SK-N-SH (cell line): Measurements from ENCODE around the gene LBR. TPM values are rescaled to one million over a fixed set of nuclear protein-coding genes. Genes with fewer than 3 reads are reported as not detected.

Source experiments
- CTCF ChIA-PET: fragments of 300-600, 350-600 bp; formaldehyde crosslinking; extraction: SDS; loops from one replicate; lab custom pipeline; 2021; lab: Yijun Ruan, JAX
- POLR2A ChIA-PET: fragments of 350-600 bp; sonication (Branson Sonifier 250); formaldehyde crosslinking; extraction: SDS; loops from one replicate; lab custom pipeline; 2020; ENCODE audit warnings: antibody characterized with exemption, inconsistent platforms; lab: Yijun Ruan, JAX
- DNase-seq: peaks from one replicate; pipeline ENCODE4 v3.0.0; 2012
- H2AFZ ChIP-seq: fragments of 200-600 bp; sonication (generic); 2 replicates; pipeline ENCODE4 v1.8.1; 2016; ENCODE audit warnings: antibody characterized with exemption, mild to moderate bottlenecking, low read depth
- H3F3A ChIP-seq: fragments of 200-600 bp; sonication (generic); replicated peaks from 2 replicates; pipeline ENCODE3; 2016; ENCODE audit warnings: antibody characterized with exemption, mild to moderate bottlenecking; ENCODE audit not compliant: insufficient read depth
- H3K27ac ChIP-seq, 2 experiments: fragments of 200-500 bp in 1 of 2; fragments of 200-600 bp in 1 of 2; sonication (Bioruptor generic) in 1 of 2; sonication (generic), shearing (Covaris generic) in 1 of 2; 2 replicates each; pipeline versions ENCODE4 v1.5.1 to v1.6.1; 2014 to 2016; ENCODE audit warnings: low read depth in 2 of 2, inconsistent platforms in 1 of 2, low read length in 1 of 2, mild to moderate bottlenecking in 1 of 2, mixed read lengths in 1 of 2
- H3K27me3 ChIP-seq: fragments of 200-600 bp; sonication (generic), shearing (Covaris generic); 2 replicates; pipeline ENCODE4 v1.6.1; 2016; ENCODE audit warnings: mixed run types; ENCODE audit not compliant: insufficient read depth
- H3K36me3 ChIP-seq, 2 experiments: fragments of 200-500 bp in 1 of 2; fragments of 200-600 bp in 1 of 2; sonication (Bioruptor generic) in 1 of 2; sonication (generic) in 1 of 2; replicated peaks in 1 of 2; 2 replicates each; pipeline versions ENCODE3 to v1.5.1; 2014 to 2016; ENCODE audit warnings: low read length in 1 of 2, mild to moderate bottlenecking in 1 of 2; ENCODE audit not compliant: insufficient read depth in 2 of 2, control insufficient read depth in 1 of 2
- H3K4me1 ChIP-seq, 2 experiments: fragments of 200-500 bp in 1 of 2; fragments of 200-600 bp in 1 of 2; sonication (Bioruptor generic) in 1 of 2; sonication (generic), shearing (Covaris generic) in 1 of 2; 2 replicates each; pipeline versions ENCODE4 v1.5.1 to v1.6.1; 2014 to 2016; ENCODE audit warnings: low read depth in 1 of 2, low read length in 1 of 2, mixed run types in 1 of 2; ENCODE audit not compliant: insufficient read depth in 2 of 2, control insufficient read depth in 1 of 2
- H3K4me2 ChIP-seq: fragments of 200-600 bp; sonication (generic), shearing (Covaris generic); 2 replicates; pipeline ENCODE4 v1.6.1; 2017; ENCODE audit warnings: mixed run types
- H3K4me3 ChIP-seq, 2 experiments: fragments of 200-500 bp in 1 of 2; fragments of 200-600 bp in 1 of 2; sonication (Bioruptor generic) in 1 of 2; sonication (generic), shearing (Covaris generic) in 1 of 2; 2 replicates each; pipeline versions ENCODE4 v1.5.1 to v1.8.1; 2014 to 2016; ENCODE audit warnings: low read depth in 2 of 2, inconsistent platforms in 1 of 2, low read length in 1 of 2, mild to moderate bottlenecking in 1 of 2, mixed read lengths in 1 of 2, moderate library complexity in 1 of 2
- H3K79me2 ChIP-seq: fragments of 200-600 bp; sonication (generic); 2 replicates; pipeline ENCODE4 v1.8.1; 2017; ENCODE audit warnings: mild to moderate bottlenecking; ENCODE audit not compliant: insufficient read depth
- H3K9ac ChIP-seq: fragments of 200-600 bp; sonication (generic); 2 replicates; pipeline ENCODE4 v1.6.1; 2017; ENCODE audit warnings: mixed run types
- H3K9me2 ChIP-seq: fragments of 200-600 bp; sonication (generic); 2 replicates; pipeline ENCODE4 v1.6.1; 2017; ENCODE audit warnings: mixed run types
- H3K9me3 ChIP-seq: fragments of 200-600 bp; sonication (generic); 2 replicates; pipeline ENCODE4 v1.6.1; 2017; ENCODE audit warnings: mixed run types, mild to moderate bottlenecking, moderate library complexity
- H4K20me1 ChIP-seq: fragments of 200-600 bp; sonication (generic); 2 replicates; pipeline ENCODE4 v1.6.1; 2017; ENCODE audit warnings: mild to moderate bottlenecking, mixed run types; ENCODE audit not compliant: insufficient read depth
- FOXJ3 ChIP-seq: sonication (generic); formaldehyde crosslinking; IDR thresholded peaks from 2 replicates; pipeline ENCODE4 v1.5.1; 2020; ENCODE audit warnings: mild to moderate bottlenecking, missing genetic modification reagents
- GABPA ChIP-seq: IDR thresholded peaks from 2 replicates; pipeline ENCODE4 v1.4.0; 2012; ENCODE audit warnings: low read depth, mild to moderate bottlenecking
- GATA2 ChIP-seq: sonication (generic); formaldehyde crosslinking; IDR thresholded peaks from 2 replicates; pipeline ENCODE4 v1.5.0; 2020; ENCODE audit warnings: mild to moderate bottlenecking, missing genetic modification reagents
- JUND ChIP-seq: IDR thresholded peaks from 2 replicates; pipeline ENCODE4 v1.4.0; 2012
- MAX ChIP-seq: IDR thresholded peaks from 2 replicates; pipeline ENCODE4 v1.4.0; 2012; ENCODE audit warnings: low read depth
- NFIC ChIP-seq: IDR thresholded peaks from 2 replicates; pipeline ENCODE4 v1.4.0; 2012; ENCODE audit warnings: borderline replicate concordance
- NRF1 ChIP-seq: IDR thresholded peaks from 2 replicates; pipeline ENCODE4 v1.6.1; 2012; ENCODE audit warnings: low read depth, mild to moderate bottlenecking, low read length
- REST ChIP-seq: IDR thresholded peaks from 2 replicates; pipeline ENCODE4 v1.6.1; 2012; ENCODE audit warnings: mild to moderate bottlenecking, low read depth, low read length, moderate library complexity
- RFX5 ChIP-seq: IDR thresholded peaks from 2 replicates; pipeline ENCODE4 v1.6.1; 2012; ENCODE audit warnings: mild to moderate bottlenecking, improper control_type of control experiment, low read length
- TAF1 ChIP-seq: IDR thresholded peaks from 2 replicates; pipeline ENCODE4 v1.6.1; 2012; ENCODE audit warnings: low read depth, mild to moderate bottlenecking, low read length, moderate library complexity, borderline replicate concordance
- TCF12 ChIP-seq: IDR thresholded peaks from 2 replicates; pipeline ENCODE4 v1.4.0; 2012
- YY1 ChIP-seq: IDR thresholded peaks from 2 replicates; pipeline ENCODE4 v1.4.0; 2012; ENCODE audit warnings: low read depth, mild to moderate bottlenecking
- WGBS: methylation state at CpG from one replicate; pipeline ENCODE4 v1.1.6; 2017; ENCODE audit warnings: low lambda C conversion rate; 5-methylcytosine and 5-hydroxymethylcytosine counted together
- polyA plus RNA-seq, 3 experiments: library from polyadenylated mRNA; depleted of rRNA; stranded (reverse); fragments of >200 nt; gene quantifications; 2 replicates each; pipeline ENCODE4 v1.2.3, GENCODE V29; 2012
- TF ChIP-seq, protein P1 (sequence below): IDR thresholded peaks from 2 replicates; pipeline ENCODE4 v1.4.0; 2012; ENCODE audit warnings: low read depth, borderline replicate concordance

The LBR gene
- polyA plus RNA-seq, 1 of the 3 experiments (the other 2 are of a cell fraction), result 10.6 TPM

DNA sequence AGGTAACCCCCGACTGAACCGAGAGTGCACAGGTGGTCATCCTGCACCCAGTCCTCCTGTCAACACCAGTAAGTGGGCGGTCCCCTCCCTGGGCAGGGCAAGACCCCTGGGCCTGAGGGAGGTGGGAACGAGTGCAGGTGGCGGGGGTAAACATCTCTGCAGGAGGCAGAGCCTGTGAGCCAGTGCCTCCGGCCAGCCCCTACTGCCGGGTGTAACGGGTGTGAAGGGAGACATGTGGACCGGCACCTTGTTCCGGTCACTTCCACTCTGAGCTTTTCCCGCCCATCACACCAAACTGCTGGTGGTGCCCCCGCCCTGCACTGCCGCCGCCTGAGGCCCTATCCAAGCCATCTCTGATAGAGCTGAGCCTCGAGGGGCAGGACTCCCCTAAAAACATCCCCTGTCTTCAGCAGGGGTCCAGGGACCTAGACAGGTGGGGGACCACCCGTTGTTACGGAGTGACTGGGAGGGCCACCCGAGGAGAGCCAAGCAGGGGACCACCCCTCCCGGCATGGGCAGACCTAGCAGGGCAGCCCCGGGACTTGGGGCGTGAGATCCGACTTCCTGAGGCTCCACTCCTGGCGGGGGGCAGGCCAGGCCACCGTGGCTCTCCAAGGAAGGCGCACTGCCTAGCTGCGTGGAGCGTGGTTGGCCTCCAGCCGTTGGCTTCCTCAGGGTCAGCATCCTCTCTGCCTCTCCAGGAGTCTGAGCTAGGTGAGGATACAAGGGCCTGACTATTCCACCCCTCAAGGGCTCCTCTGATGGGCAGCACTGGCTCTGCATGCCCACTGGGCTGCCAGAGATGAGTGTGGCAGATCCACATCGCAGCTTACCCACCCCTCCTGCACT, 43.8 kb upstream of the LBR start:
- no peak overlapping the region for H3K9ac ChIP-seq
- H3K9me3 ChIP-seq, result no peaks in the 10 kb centered on the region
- no peak overlapping the region for H3K27ac ChIP-seq
- H3K4me3 ChIP-seq, result no peak overlapping the region
- WGBS, result 78% methylated on average over 19 of the region's 29 CpGs
- CTCF ChIA-PET, result interaction anchor here (1.0 to 19.4 kb wide), 5 partner anchors 299 to 516 kb away, joined by 3 to 473 read pairs (median 4); partner anchors contain the start of genes EPHX1 and SRP9
- H3K79me2 ChIP-seq, result no peaks in the 10 kb centered on the region
- no peaks in the 10 kb centered on the region for H3K9me2 ChIP-seq
- H2AFZ ChIP-seq, result no peak overlapping the region
- DNase-seq, result no peak
- no peaks in the 10 kb centered on the region for H3F3A ChIP-seq
- POLR2A ChIA-PET, result interaction anchor here (0.6 kb wide), 1 partner anchor 723 kb away, joined by 10 read pairs; no protein-coding TSS in a partner anchor
- no peaks in the 10 kb centered on the region for H3K27me3 ChIP-seq
- TF ChIP-seq TAF1, result no peak
- no peaks in the 10 kb centered on the region for H3K36me3 ChIP-seq
- no peak overlapping the region for H3K4me2 ChIP-seq
- H4K20me1 ChIP-seq, result no peaks in the 10 kb centered on the region
- H3K4me1 ChIP-seq, result peaks cover 0 to 6% of the 10 kb centered on the region in 2 experiments; a peak in 2 of 4 replicates

DNA sequence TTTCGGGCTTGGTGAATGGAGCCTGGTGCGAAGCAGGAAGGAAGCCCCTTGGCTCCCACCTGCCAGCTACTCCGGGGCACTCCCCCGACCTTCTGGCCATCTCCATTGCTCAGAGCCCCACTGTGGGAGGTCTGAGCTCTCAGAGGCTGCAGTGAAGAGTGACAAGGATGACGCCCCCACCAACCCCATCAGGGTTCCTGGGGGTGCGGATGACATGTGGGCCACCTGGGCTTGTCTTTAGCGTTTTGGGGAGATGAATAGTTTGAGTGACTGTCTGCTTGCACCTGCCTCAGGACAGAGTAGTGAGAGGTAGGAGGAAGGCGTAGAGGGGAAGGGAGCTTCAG, 43.2 kb upstream of the LBR start:
- no peak overlapping the region for H2AFZ ChIP-seq
- CTCF ChIA-PET, result interaction anchor here (1.5 to 19.4 kb wide), 3 partner anchors 300 to 503 kb away, joined by 3 to 473 read pairs (median 130); partner anchors contain the start of genes EPHX1 and SRP9
- no peaks in the 10 kb centered on the region for H3K79me2 ChIP-seq
- H3K36me3 ChIP-seq, result no peaks in the 10 kb centered on the region
- TF ChIP-seq GABPA (no peak), FOXJ3 (CRISPR knock-in tag) (no peak), MAX (no peak), TCF12 (no peak), YY1 (no peak), REST (no peak), NRF1 (no peak), GATA2 (CRISPR knock-in tag) (no peak), NFIC (no peak), JUND (no peak), RFX5 (no peak)
- TF ChIP-seq, protein P1, sequence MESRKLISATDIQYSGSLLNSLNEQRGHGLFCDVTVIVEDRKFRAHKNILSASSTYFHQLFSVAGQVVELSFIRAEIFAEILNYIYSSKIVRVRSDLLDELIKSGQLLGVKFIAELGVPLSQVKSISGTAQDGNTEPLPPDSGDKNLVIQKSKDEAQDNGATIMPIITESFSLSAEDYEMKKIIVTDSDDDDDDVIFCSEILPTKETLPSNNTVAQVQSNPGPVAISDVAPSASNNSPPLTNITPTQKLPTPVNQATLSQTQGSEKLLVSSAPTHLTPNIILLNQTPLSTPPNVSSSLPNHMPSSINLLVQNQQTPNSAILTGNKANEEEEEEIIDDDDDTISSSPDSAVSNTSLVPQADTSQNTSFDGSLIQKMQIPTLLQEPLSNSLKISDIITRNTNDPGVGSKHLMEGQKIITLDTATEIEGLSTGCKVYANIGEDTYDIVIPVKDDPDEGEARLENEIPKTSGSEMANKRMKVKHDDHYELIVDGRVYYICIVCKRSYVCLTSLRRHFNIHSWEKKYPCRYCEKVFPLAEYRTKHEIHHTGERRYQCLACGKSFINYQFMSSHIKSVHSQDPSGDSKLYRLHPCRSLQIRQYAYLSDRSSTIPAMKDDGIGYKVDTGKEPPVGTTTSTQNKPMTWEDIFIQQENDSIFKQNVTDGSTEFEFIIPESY, result no peak
- H3K9ac ChIP-seq, result no peak overlapping the region
- H3K4me1 ChIP-seq, result peaks cover 0 to 6% of the 10 kb centered on the region in 2 experiments; a peak in 2 of 4 replicates
- no peak for DNase-seq
- no peak overlapping the region for H3K27ac ChIP-seq
- H4K20me1 ChIP-seq, result no peaks in the 10 kb centered on the region
- no peaks in the 10 kb centered on the region for H3K27me3 ChIP-seq
- H3K9me3 ChIP-seq, result no peaks in the 10 kb centered on the region
- 76% methylated on average over 4 of the region's 8 CpGs for WGBS
- H3K4me2 ChIP-seq, result no peak overlapping the region
- POLR2A ChIA-PET, result no interaction called here
- H3K4me3 ChIP-seq, result no peak overlapping the region
- H3F3A ChIP-seq, result no peaks in the 10 kb centered on the region
- no peaks in the 10 kb centered on the region for H3K9me2 ChIP-seq
